Measurements from ENCODE around the gene GP9. TPM values are rescaled to one million over a fixed set of nuclear protein-coding genes. Genes with fewer than 3 reads are reported as not detected.
"Not testable (repeated sequence)": the region's sequence is repeated elsewhere in the genome, so short reads cannot be mapped to it uniquely, and the experiment has no call there.

Gene GP9
- polyA plus RNA-seq, 4 donors = 0.33 to 2.4 (median 0.58) TPM

GRCh38 chr3:129047553-129047839 lies 13.1 kb upstream of the GP9 start:
- DNase-seq (ENCODE audit: low read depth in 4 of 4, low spot score in 3 of 4) = no peak

- DNase-seq (ENCODE audit: low read depth in 4 of 4, low spot score in 3 of 4) = no peak
Observed at GRCh38 chr3:129050556-129051295, 9.9 kb upstream of the GP9 start.

GRCh38 chr3:129051871-129052340 lies 8.7 kb upstream of the GP9 start:
- DNase-seq (ENCODE audit: low read depth in 4 of 4, low spot score in 3 of 4) = no peak

- no peak for DNase-seq (ENCODE audit: low read depth in 4 of 4, low spot score in 3 of 4)
Observed at GRCh38 chr3:129052675-129053074, 7.9 kb upstream of the GP9 start.

GRCh38 chr3:129054605-129055104 lies 5.9 kb upstream of the GP9 start:
- DNase-seq (ENCODE audit: low read depth in 4 of 4, low spot score in 3 of 4) = no peak

- DNase-seq (ENCODE audit: low read depth in 4 of 4, low spot score in 3 of 4) = no peak
Observed at GRCh38 chr3:129056451-129057173, 4.0 kb upstream of the GP9 start.

GRCh38 chr3:129057249-129057648 lies 3.3 kb upstream of the GP9 start:
- no peak for DNase-seq (ENCODE audit: low read depth in 4 of 4, low spot score in 3 of 4)

- no peak for DNase-seq (ENCODE audit: low read depth in 4 of 4, low spot score in 3 of 4)
Observed at GRCh38 chr3:129058441-129059200, 2.0 kb upstream of the GP9 start.

- DNase-seq (ENCODE audit: low read depth in 4 of 4, low spot score in 3 of 4) = no peak
Observed at GRCh38 chr3:129059311-129059958, 1.1 kb upstream of the GP9 start.

- DNase-seq (ENCODE audit: low read depth in 4 of 4, low spot score in 3 of 4) = no peak
Observed at GRCh38 chr3:129061023-129061887, 676 bp downstream of the GP9 start.

GRCh38 chr3:129061888-129062834 lies 1.6 kb downstream of the GP9 start:
- no peak for DNase-seq (ENCODE audit: low read depth in 4 of 4, low spot score in 3 of 4)

GRCh38 chr3:129063091-129063640 lies 2.6 kb downstream of the GP9 start:
- no peak for DNase-seq (ENCODE audit: low read depth in 4 of 4, low spot score in 3 of 4)

- no peak for DNase-seq (ENCODE audit: low read depth in 4 of 4, low spot score in 3 of 4)
Observed at GRCh38 chr3:129063841-129064482, 3.4 kb downstream of the GP9 start.

- no peak for DNase-seq (ENCODE audit: low read depth in 4 of 4, low spot score in 3 of 4)
Observed at GRCh38 chr3:129065016-129065719, 4.6 kb downstream of the GP9 start.

- DNase-seq (ENCODE audit: low read depth in 4 of 4, low spot score in 3 of 4) = no peak
Observed at GRCh38 chr3:129065720-129066073, 5.1 kb downstream of the GP9 start.

- DNase-seq (ENCODE audit: low read depth in 4 of 4, low spot score in 3 of 4) = not testable (repeated sequence)
Observed at GRCh38 chr3:129067719-129068118, 7.1 kb downstream of the GP9 start.

- DNase-seq (ENCODE audit: low read depth in 4 of 4, low spot score in 3 of 4) = no peak
Observed at GRCh38 chr3:129068291-129068886, 7.8 kb downstream of the GP9 start.
